Measurements from ENCODE around the gene DDIAS. TPM values are rescaled to one million over a fixed set of nuclear protein-coding genes. Genes with fewer than 3 reads are reported as not detected.
"Not testable (repeated sequence)": the region's sequence is repeated elsewhere in the genome, so short reads cannot be mapped to it uniquely, and the experiment has no call there.

DDIAS gene
- total and polyA plus RNA-seq, 12 donors, result 0.17 to 2.7 (median 0.83) TPM

DNA sequence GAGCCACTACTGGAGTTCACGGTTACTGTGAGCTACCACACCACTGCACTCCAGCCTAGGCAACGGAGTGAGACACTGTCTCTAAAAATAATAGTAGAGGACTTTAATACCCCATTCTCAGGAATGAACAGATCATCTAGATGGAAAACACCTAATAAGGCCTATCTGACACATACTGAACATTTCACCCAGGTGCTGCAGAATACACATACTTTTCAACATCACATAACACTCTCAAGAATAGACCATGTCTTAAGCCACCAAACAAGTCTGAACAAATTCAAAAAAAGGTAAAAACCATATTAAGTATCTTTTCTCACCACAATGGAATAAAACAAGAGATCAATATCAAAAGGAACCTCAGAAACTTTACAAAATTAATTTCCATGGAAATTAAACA lies 37.9 kb downstream of the DDIAS start:
- Histone ChIP-seq H3K4me1 (replicated peaks in 1 of 2) (no peaks in the 10 kb centered on the region), H3K9me3 (replicated peaks in 1 of 3) (no peaks in the 10 kb centered on the region)

GRCh38 chr11:82942376-82942775 lies 40.8 kb downstream of the DDIAS start:
- Histone ChIP-seq H3K9me3 (replicated peaks in 1 of 3) (no peaks in the 10 kb centered on the region), H3K4me1 (replicated peaks in 1 of 2) (no peaks in the 10 kb centered on the region), H3K4me3 (no peak overlapping the region), H3K36me3 (replicated peaks in 1 of 2) (no peaks in the 10 kb centered on the region), H3K27me3 (no peaks in the 10 kb centered on the region), H3K27ac (no peak overlapping the region)
- no peak for TF ChIP-seq CTCF (IDR thresholded peaks at IDR 0.05)
- DNase-seq, result no peak
- intact Hi-C loops (cut with DNase I), result no loop called here
- WGBS, 4 donors, result 87 to 100% (median 96%) methylated on average over 2 of the region's 2 CpGs

More for the DNA sequence above, 37.9 kb downstream of the DDIAS start:
- no peak for DNase-seq
- TF ChIP-seq POLR2A (IDR thresholded peaks at IDR 0.05), result no peak
- no peak for TF ChIP-seq CTCF (IDR thresholded peaks at IDR 0.05)
- Histone ChIP-seq H3K27me3 (no peaks in the 10 kb centered on the region), H3K36me3 (replicated peaks in 1 of 2) (no peaks in the 10 kb centered on the region), H3K27ac (no peak overlapping the region), H3K4me3 (no peak overlapping the region)
- intact Hi-C loops (cut with DNase I), result no loop called here
- 95 to 100% (median 99%) methylated on average over 2 of the region's 2 CpGs for WGBS, 4 donors

GRCh38 chr11:82943430-82943829 lies 41.9 kb downstream of the DDIAS start:
- H3K4me3 ChIP-seq; H3K9me3 ChIP-seq (replicated peaks in 1 of 3); intact Hi-C loops (cut with DNase I); H3K36me3 ChIP-seq (replicated peaks in 1 of 2); H3K4me1 ChIP-seq (replicated peaks in 1 of 2); DNase-seq; H3K27ac ChIP-seq; H3K27me3 ChIP-seq: not testable (repeated sequence)
- WGBS, 4 donors, result 94 to 100% (median 96%) methylated on average over 1 of the region's 1 CpG

DNA sequence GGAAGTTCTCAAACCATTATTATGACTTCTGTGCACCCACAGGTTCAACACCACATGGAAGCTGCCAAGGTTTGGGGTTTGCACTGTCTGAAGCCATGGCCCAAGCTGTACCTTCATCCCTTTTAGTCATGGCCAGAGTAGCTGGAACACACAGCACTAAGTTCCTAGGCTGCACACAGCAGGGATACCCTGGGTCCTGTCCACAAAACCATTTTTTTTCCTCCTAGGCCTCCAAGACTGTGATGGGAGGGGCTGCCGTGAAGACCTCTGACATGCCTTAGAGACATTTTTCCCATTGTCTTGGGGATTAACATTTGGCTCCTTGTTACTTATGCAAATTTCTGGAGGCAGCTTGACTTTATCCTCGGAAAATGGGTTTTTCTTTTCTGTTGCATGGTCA lies 42.7 kb downstream of the DDIAS start:
- Histone ChIP-seq H3K4me1 (replicated peaks in 1 of 2) (no peaks in the 10 kb centered on the region), H3K9me3 (replicated peaks in 1 of 3) (no peaks in the 10 kb centered on the region), H3K4me3 (no peak overlapping the region), H3K27me3 (no peaks in the 10 kb centered on the region), H3K27ac (no peak overlapping the region), H3K36me3 (replicated peaks in 1 of 2) (no peaks in the 10 kb centered on the region)
- no peak for TF ChIP-seq POLR2A (IDR thresholded peaks at IDR 0.05)
- TF ChIP-seq CTCF (IDR thresholded peaks at IDR 0.05), result no peak
- no peak for DNase-seq
- intact Hi-C loops (cut with DNase I), result no loop called here
- WGBS, 4 donors, result 84 to 92% (median 85%) methylated on average over 2 of the region's 2 CpGs

DNA sequence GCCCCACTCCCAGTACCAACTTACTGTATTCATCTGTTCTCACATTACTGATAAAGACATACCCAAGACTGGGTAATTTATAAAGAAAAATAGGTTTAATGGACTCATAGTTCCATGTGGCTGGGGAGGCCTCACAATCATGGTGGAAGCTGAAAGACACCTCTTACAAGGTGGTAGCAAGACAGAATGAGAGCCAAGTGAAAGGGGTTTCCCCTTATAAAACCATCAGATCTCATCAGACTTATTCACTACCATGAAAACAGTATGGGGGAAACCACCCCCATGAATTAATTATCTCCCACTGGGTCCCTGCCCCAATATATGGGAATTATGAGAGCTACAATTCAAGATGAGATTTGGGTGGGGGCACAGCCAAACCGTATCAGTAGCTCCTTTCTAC lies 43.5 kb downstream of the DDIAS start:
- intact Hi-C loops (cut with DNase I); H3K4me3 ChIP-seq; H3K27ac ChIP-seq; H3K4me1 ChIP-seq (replicated peaks in 1 of 2); DNase-seq; H3K27me3 ChIP-seq; H3K36me3 ChIP-seq (replicated peaks in 1 of 2); H3K9me3 ChIP-seq (replicated peaks in 1 of 3): not testable (repeated sequence)
- WGBS, 4 donors, result 60 to 100% (median 79%) methylated on average over 1 of the region's 1 CpG
